Measurements from ENCODE around the gene F13A1. TPM values are rescaled to one million over a fixed set of nuclear protein-coding genes. Genes with fewer than 3 reads are reported as not detected.

Gene F13A1
- polyA plus RNA-seq, 4 donors = 0.45 to 30.5 (median 3.5) TPM

- Histone ChIP-seq H3K4me1 (ENCODE audit: control insufficient read depth in 3 of 3, insufficient read depth in 2 of 3, low read depth in 1 of 3, low read length in 2 of 3) (no peaks in the 10 kb centered on the region), H3K27me3 (ENCODE audit: control insufficient read depth in 3 of 3, insufficient read depth in 3 of 3, low read length in 3 of 3) (no peaks in the 10 kb centered on the region), H3K27ac (ENCODE audit: low read depth in 1 of 3, low read length in 2 of 3) (no peak overlapping the region), H3K9me3 (ENCODE audit: control insufficient read depth in 2 of 2, insufficient read depth in 1 of 2, low read depth in 1 of 2, low read length in 1 of 2) (no peaks in the 10 kb centered on the region), H3K4me3 (ENCODE audit: low read depth in 1 of 3, low read length in 3 of 3) (no peak overlapping the region), H3K36me3 (ENCODE audit: control insufficient read depth in 3 of 3, insufficient read depth in 2 of 3, low read depth in 1 of 3, low read length in 3 of 3) (no peaks in the 10 kb centered on the region)
- no peak for DNase-seq
- no peak for FAIRE-seq
- WGBS, 3 donors = 54 to 82% (median 58%) methylated on average over 1 of the region's 1 CpG
Observed at GRCh38 chr6:6169141-6169540, 151.3 kb downstream of the F13A1 start.

- FAIRE-seq (no peak), DNase-seq (no peak)
- WGBS, 3 donors = 58 to 75% (median 67%) methylated on average over 3 of the region's 3 CpGs
- no peaks in the 10 kb centered on the region for H3K36me3 ChIP-seq (ENCODE audit: control insufficient read depth in 3 of 3, insufficient read depth in 2 of 3, low read depth in 1 of 3, low read length in 3 of 3)
- no peak overlapping the region for H3K27ac ChIP-seq (ENCODE audit: low read depth in 1 of 3, low read length in 2 of 3)
- no peaks in the 10 kb centered on the region for H3K4me1 ChIP-seq (ENCODE audit: control insufficient read depth in 3 of 3, insufficient read depth in 2 of 3, low read depth in 1 of 3, low read length in 2 of 3)
- no peaks in the 10 kb centered on the region for H3K9me3 ChIP-seq (ENCODE audit: control insufficient read depth in 2 of 2, insufficient read depth in 1 of 2, low read depth in 1 of 2, low read length in 1 of 2)
- H3K4me3 ChIP-seq (ENCODE audit: low read depth in 1 of 3, low read length in 3 of 3) = no peak overlapping the region
- peaks cover 0 to 2% (median 0%) of the 10 kb centered on the region in 3 donors for H3K27me3 ChIP-seq (ENCODE audit: control insufficient read depth in 3 of 3, insufficient read depth in 3 of 3, low read length in 3 of 3)
Observed at GRCh38 chr6:6166064-6166463, 154.4 kb downstream of the F13A1 start.

GRCh38 chr6:6164367-6164766 lies 156.1 kb downstream of the F13A1 start:
- Histone ChIP-seq H3K27me3 (ENCODE audit: control insufficient read depth in 3 of 3, insufficient read depth in 3 of 3, low read length in 3 of 3) (peaks cover 0 to 2% (median 0%) of the 10 kb centered on the region in 3 donors), H3K4me3 (ENCODE audit: low read depth in 1 of 3, low read length in 3 of 3) (no peak overlapping the region), H3K36me3 (ENCODE audit: control insufficient read depth in 3 of 3, insufficient read depth in 2 of 3, low read depth in 1 of 3, low read length in 3 of 3) (no peaks in the 10 kb centered on the region), H3K9me3 (ENCODE audit: control insufficient read depth in 2 of 2, insufficient read depth in 1 of 2, low read depth in 1 of 2, low read length in 1 of 2) (no peaks in the 10 kb centered on the region), H3K4me1 (ENCODE audit: control insufficient read depth in 3 of 3, insufficient read depth in 2 of 3, low read depth in 1 of 3, low read length in 2 of 3) (no peaks in the 10 kb centered on the region), H3K27ac (ENCODE audit: low read depth in 1 of 3, low read length in 2 of 3) (no peak overlapping the region)
- no peak for FAIRE-seq
- WGBS, 3 donors = 66 to 82% (median 74%) methylated on average over 4 of the region's 4 CpGs
- no peak for DNase-seq

DNA sequence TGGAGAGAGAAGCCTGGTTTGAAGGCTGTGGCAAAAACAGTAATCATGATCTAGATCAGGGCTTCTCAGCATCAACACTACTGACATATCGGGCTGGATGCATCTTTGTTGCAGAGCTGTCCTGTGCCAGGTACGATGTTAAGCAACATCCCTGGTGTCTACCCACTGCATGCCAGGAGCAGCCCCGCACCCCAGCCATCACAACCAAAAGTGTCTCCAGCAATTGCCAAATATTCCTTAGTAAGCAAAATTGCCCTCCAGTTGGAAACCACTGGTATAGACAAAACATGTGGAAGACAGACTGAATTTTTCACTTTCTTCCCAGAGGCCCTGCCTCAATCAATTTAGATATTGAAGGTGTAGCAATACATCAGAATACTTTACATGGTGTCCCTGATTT lies 166.1 kb downstream of the F13A1 start:
- 90 to 95% (median 92%) methylated on average over 3 of the region's 3 CpGs for WGBS, 3 donors
- Histone ChIP-seq H3K9me3 (ENCODE audit: control insufficient read depth in 2 of 2, insufficient read depth in 1 of 2, low read depth in 1 of 2, low read length in 1 of 2) (no peaks in the 10 kb centered on the region), H3K27ac (ENCODE audit: low read depth in 1 of 3, low read length in 2 of 3) (no peak overlapping the region), H3K4me1 (ENCODE audit: control insufficient read depth in 3 of 3, insufficient read depth in 2 of 3, low read depth in 1 of 3, low read length in 2 of 3) (no peaks in the 10 kb centered on the region), H3K4me3 (ENCODE audit: low read depth in 1 of 3, low read length in 3 of 3) (no peak overlapping the region), H3K27me3 (ENCODE audit: control insufficient read depth in 3 of 3, insufficient read depth in 3 of 3, low read length in 3 of 3) (no peaks in the 10 kb centered on the region), H3K36me3 (ENCODE audit: control insufficient read depth in 3 of 3, insufficient read depth in 2 of 3, low read depth in 1 of 3, low read length in 3 of 3) (no peaks in the 10 kb centered on the region)
- FAIRE-seq = no peak
- DNase-seq = no peak

DNA sequence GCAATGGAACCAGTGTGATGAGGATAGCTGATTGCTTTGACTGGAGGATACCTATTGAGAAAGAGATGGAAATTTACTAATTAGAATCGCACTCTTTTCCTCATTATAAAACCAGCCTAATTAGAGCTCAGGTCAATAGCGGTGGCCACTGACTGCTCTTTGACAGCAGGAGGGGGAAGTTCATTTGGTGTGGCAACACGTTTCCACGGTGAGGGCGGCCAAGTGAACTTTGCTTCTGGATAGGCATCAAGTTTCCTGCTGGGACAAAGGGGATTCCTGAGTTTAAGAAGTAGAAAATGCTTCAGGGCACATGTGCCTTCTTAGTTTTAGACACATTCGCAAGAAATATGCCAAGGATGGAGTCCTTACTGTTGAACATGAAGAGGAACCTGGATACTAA lies 168.4 kb downstream of the F13A1 start:
- FAIRE-seq = no peak
- H3K36me3 ChIP-seq (ENCODE audit: control insufficient read depth in 3 of 3, insufficient read depth in 2 of 3, low read depth in 1 of 3, low read length in 3 of 3) = no peaks in the 10 kb centered on the region
- 14 to 40% (median 30%) methylated on average over 6 of the region's 6 CpGs for WGBS, 3 donors

GRCh38 chr6:6148192-6148815 lies 172.2 kb downstream of the F13A1 start:
- Histone ChIP-seq H3K9me3 (ENCODE audit: control insufficient read depth in 2 of 2, insufficient read depth in 1 of 2, low read depth in 1 of 2, low read length in 1 of 2) (no peaks in the 10 kb centered on the region), H3K4me3 (ENCODE audit: low read depth in 1 of 3, low read length in 3 of 3) (no peak overlapping the region), H3K4me1 (ENCODE audit: control insufficient read depth in 3 of 3, insufficient read depth in 2 of 3, low read depth in 1 of 3, low read length in 2 of 3) (no peaks in the 10 kb centered on the region), H3K27me3 (ENCODE audit: control insufficient read depth in 3 of 3, insufficient read depth in 3 of 3, low read length in 3 of 3) (no peaks in the 10 kb centered on the region), H3K27ac (ENCODE audit: low read depth in 1 of 3, low read length in 2 of 3) (no peak overlapping the region), H3K36me3 (ENCODE audit: control insufficient read depth in 3 of 3, insufficient read depth in 2 of 3, low read depth in 1 of 3, low read length in 3 of 3) (no peaks in the 10 kb centered on the region)
- 67 to 75% (median 68%) methylated on average over 7 of the region's 7 CpGs for WGBS, 3 donors
- no peak for DNase-seq
- no peak for FAIRE-seq

More for the DNA sequence above, 168.4 kb downstream of the F13A1 start:
- Histone ChIP-seq H3K4me1 (ENCODE audit: control insufficient read depth in 3 of 3, insufficient read depth in 2 of 3, low read depth in 1 of 3, low read length in 2 of 3) (no peaks in the 10 kb centered on the region), H3K27ac (ENCODE audit: low read depth in 1 of 3, low read length in 2 of 3) (no peak overlapping the region), H3K9me3 (ENCODE audit: control insufficient read depth in 2 of 2, insufficient read depth in 1 of 2, low read depth in 1 of 2, low read length in 1 of 2) (no peaks in the 10 kb centered on the region), H3K27me3 (ENCODE audit: control insufficient read depth in 3 of 3, insufficient read depth in 3 of 3, low read length in 3 of 3) (no peaks in the 10 kb centered on the region), H3K4me3 (ENCODE audit: low read depth in 1 of 3, low read length in 3 of 3) (no peak overlapping the region)
- peak in 1 of 2 donors; percentile 33 for DNase-seq

GRCh38 chr6:6131492-6132109 lies 188.9 kb downstream of the F13A1 start:
- DNase-seq (peak; percentile 12 to 22), FAIRE-seq (no peak)
- Histone ChIP-seq H3K36me3 (ENCODE audit: control insufficient read depth in 3 of 3, insufficient read depth in 2 of 3, low read depth in 1 of 3, low read length in 3 of 3) (no peaks in the 10 kb centered on the region), H3K4me3 (ENCODE audit: low read depth in 1 of 3, low read length in 3 of 3) (no peak overlapping the region), H3K27ac (ENCODE audit: low read depth in 1 of 3, low read length in 2 of 3) (no peak overlapping the region), H3K4me1 (ENCODE audit: control insufficient read depth in 3 of 3, insufficient read depth in 2 of 3, low read depth in 1 of 3, low read length in 2 of 3) (no peaks in the 10 kb centered on the region), H3K9me3 (ENCODE audit: control insufficient read depth in 2 of 2, insufficient read depth in 1 of 2, low read depth in 1 of 2, low read length in 1 of 2) (no peaks in the 10 kb centered on the region), H3K27me3 (ENCODE audit: control insufficient read depth in 3 of 3, insufficient read depth in 3 of 3, low read length in 3 of 3) (no peaks in the 10 kb centered on the region)
- WGBS, 3 donors = 51 to 55% (median 54%) methylated on average over 4 of the region's 4 CpGs

DNA sequence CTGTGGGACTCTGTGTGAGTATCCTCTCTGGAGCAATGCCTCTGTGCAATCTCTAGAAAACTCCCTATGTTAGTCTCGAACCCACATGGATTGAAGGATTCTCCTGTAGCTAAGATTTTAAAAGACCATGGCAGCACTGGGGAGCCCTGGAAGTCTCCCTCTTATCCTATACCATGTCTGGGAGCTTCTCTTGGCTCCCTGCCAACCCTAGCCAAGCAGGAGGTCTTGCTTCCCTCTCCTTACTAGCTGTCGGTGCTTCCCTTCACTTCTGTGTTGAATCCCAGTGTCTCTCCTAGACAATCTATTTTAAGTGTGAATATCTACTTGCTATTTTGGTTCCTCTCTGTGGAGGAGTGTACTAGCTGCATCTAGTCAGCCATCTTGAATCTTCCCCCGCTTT lies 195.0 kb downstream of the F13A1 start:
- DNase-seq = no peak
- WGBS, 3 donors = 79 to 91% (median 80%) methylated on average over 3 of the region's 3 CpGs
- Histone ChIP-seq H3K4me3 (ENCODE audit: low read depth in 1 of 3, low read length in 3 of 3) (no peak overlapping the region), H3K4me1 (ENCODE audit: control insufficient read depth in 3 of 3, insufficient read depth in 2 of 3, low read depth in 1 of 3, low read length in 2 of 3) (no peaks in the 10 kb centered on the region), H3K9me3 (ENCODE audit: control insufficient read depth in 2 of 2, insufficient read depth in 1 of 2, low read depth in 1 of 2, low read length in 1 of 2) (peaks cover 0 to 3% of the 10 kb centered on the region in 2 donors), H3K36me3 (ENCODE audit: control insufficient read depth in 3 of 3, insufficient read depth in 2 of 3, low read depth in 1 of 3, low read length in 3 of 3) (no peaks in the 10 kb centered on the region), H3K27me3 (ENCODE audit: control insufficient read depth in 3 of 3, insufficient read depth in 3 of 3, low read length in 3 of 3) (peaks cover 0 to 4% (median 4%) of the 10 kb centered on the region in 3 donors), H3K27ac (ENCODE audit: low read depth in 1 of 3, low read length in 2 of 3) (no peak overlapping the region)
- FAIRE-seq = no peak

DNA sequence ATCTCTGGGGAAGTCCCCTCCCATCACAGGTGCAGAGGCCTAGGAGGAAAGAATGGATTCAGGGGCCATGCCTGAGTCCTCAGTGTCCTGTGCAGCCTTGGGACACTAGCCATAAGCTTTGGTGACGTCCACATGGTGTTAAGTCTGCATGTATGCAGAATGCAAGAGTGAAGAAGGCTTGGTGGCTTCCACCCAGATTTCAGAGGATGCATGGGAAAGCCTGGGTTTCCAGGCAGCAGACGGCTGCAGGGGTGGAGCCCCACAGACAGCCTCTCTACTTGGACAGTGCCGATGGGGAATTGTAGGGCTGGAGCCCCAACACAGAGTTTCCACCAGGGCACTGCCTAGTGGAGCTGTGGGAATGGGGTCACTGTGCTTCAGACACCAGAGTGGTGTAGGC lies 196.7 kb downstream of the F13A1 start:
- WGBS, 3 donors = 47 to 58% (median 57%) methylated on average over 3 of the region's 3 CpGs
- Histone ChIP-seq H3K4me1 (ENCODE audit: control insufficient read depth in 3 of 3, insufficient read depth in 2 of 3, low read depth in 1 of 3, low read length in 2 of 3) (no peaks in the 10 kb centered on the region), H3K9me3 (ENCODE audit: control insufficient read depth in 2 of 2, insufficient read depth in 1 of 2, low read depth in 1 of 2, low read length in 1 of 2) (peaks cover 0 to 3% of the 10 kb centered on the region in 2 donors), H3K27ac (ENCODE audit: low read depth in 1 of 3, low read length in 2 of 3) (no peak overlapping the region), H3K4me3 (ENCODE audit: low read depth in 1 of 3, low read length in 3 of 3) (no peak overlapping the region), H3K27me3 (ENCODE audit: control insufficient read depth in 3 of 3, insufficient read depth in 3 of 3, low read length in 3 of 3) (peaks cover 0 to 4% (median 4%) of the 10 kb centered on the region in 3 donors), H3K36me3 (ENCODE audit: control insufficient read depth in 3 of 3, insufficient read depth in 2 of 3, low read depth in 1 of 3, low read length in 3 of 3) (no peaks in the 10 kb centered on the region)
- DNase-seq (no peak), FAIRE-seq (no peak)
